Activated CD4-positive, alpha-beta memory T cell treated with anti-CD3 and anti-CD28 coated beads for 36 hours (primary cell): Measurements from ENCODE around the gene MYO18B. TPM values are rescaled to one million over a fixed set of nuclear protein-coding genes. Genes with fewer than 3 reads are reported as not detected.

ENCODE experiments used
- CTCF ChIA-PET: fragments of 350-600 bp; sonication (Branson Sonifier 250); formaldehyde crosslinking; loops from one replicate; lab custom pipeline; 2021; ENCODE audit warnings: antibody characterized with exemption, inconsistent platforms; lab: Charles Lee
- POLR2A ChIA-PET: fragments of 350-600 bp; sonication (Branson Sonifier 250); formaldehyde crosslinking; loops from one replicate; lab custom pipeline; 2021; ENCODE audit warnings: antibody characterized with exemption; lab: Charles Lee
- DNase-seq: peaks from one replicate; pipeline ENCODE4 v3.0.0-alpha.2; 2020
- H3K27ac Mint-ChIP-seq: one replicate; pipeline ENCODE4 v1.8.0; 2021; ENCODE audit warnings: mixed read lengths
- H3K27me3 Mint-ChIP-seq: one replicate; pipeline ENCODE4 v1.8.0; 2021; ENCODE audit warnings: mixed read lengths
- H3K36me3 Mint-ChIP-seq: one replicate; pipeline ENCODE4 v1.8.0; 2021; ENCODE audit warnings: mixed read lengths
- H3K4me1 Mint-ChIP-seq: one replicate; pipeline ENCODE4 v1.8.0; 2021; ENCODE audit warnings: low read depth, mixed read lengths
- H3K4me3 Mint-ChIP-seq: one replicate; pipeline ENCODE4 v1.8.0; 2021; ENCODE audit warnings: mild to moderate bottlenecking, mixed read lengths
- H3K9me3 Mint-ChIP-seq: one replicate; pipeline ENCODE4 v1.8.0; 2021; ENCODE audit warnings: mixed read lengths
- intact Hi-C: fragments of 100-400 bp; cut with micrococcal nuclease; formaldehyde crosslinking; loops from one replicate; pipeline ENCODE4 v1.15.1; 2023
- total RNA-seq, 2 experiments: library from RNA; stranded (reverse); gene quantifications; one replicate each; pipeline ENCODE4 v1.2.3, GENCODE V29; 2021

Gene MYO18B
- total RNA-seq, 2 experiments from 2014 or later, result 0.22 to 0.29 TPM

DNA sequence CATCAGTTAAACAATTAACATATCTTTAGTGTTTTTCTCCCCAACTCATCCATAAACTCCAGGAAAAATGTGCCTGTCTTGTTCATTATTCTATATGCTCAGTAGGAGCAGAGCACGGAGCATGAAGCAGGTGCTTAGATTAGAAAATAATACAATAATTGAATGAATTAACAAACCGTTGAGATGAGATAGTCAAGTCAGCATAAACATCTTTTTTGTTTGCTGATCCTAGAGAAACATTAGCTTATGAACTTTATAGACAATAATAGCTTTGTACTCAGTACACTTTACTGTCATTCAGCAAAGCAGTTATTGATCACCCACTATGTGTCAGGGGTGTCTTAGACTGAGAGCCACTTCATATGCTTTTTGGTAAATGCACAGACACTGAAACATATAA is 322.1 kb downstream of the MYO18B start:
- Mint-ChIP-seq H3K4me3 (no peak overlapping the region), H3K4me1 (no peaks in the 10 kb centered on the region), H3K9me3 (no peaks in the 10 kb centered on the region), H3K27me3 (no peaks in the 10 kb centered on the region), H3K36me3 (no peaks in the 10 kb centered on the region), H3K27ac (no peak overlapping the region)
- intact Hi-C loops, result no loop called here
- no peak for DNase-seq
- ChIA-PET POLR2A (no interaction called here), CTCF (no interaction called here)

DNA sequence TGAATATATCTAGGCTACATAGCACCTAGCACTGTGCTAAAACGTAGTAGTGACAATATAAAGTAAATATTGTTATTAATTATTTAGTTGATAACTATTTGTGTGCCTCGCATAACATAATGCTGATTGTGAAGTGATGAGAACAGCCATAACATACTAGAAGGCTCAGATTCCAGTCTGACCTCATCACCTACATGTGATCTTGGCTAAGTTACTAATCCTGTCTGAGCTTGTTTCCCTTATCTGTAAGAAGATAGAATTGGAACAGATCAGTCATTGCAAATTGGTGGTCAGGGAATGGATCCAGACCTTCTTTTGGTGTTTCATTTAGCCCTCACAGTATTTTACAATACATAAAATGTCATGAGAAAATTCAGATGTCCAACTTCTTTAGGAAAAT is 323.9 kb downstream of the MYO18B start:
- CTCF ChIA-PET, result no interaction called here
- H3K27me3 Mint-ChIP-seq, result peaks cover 2% of the 10 kb centered on the region
- H3K27ac Mint-ChIP-seq, result no peak overlapping the region
- no peaks in the 10 kb centered on the region for H3K9me3 Mint-ChIP-seq
- no peaks in the 10 kb centered on the region for H3K36me3 Mint-ChIP-seq
- no peak overlapping the region for H3K4me3 Mint-ChIP-seq
- POLR2A ChIA-PET, result no interaction called here
- no peak for DNase-seq
- intact Hi-C loops, result no loop called here
- H3K4me1 Mint-ChIP-seq, result no peaks in the 10 kb centered on the region

- Mint-ChIP-seq H3K9me3 (no peaks in the 10 kb centered on the region), H3K27ac (no peak overlapping the region), H3K4me3 (no peak overlapping the region), H3K36me3 (no peaks in the 10 kb centered on the region), H3K4me1 (no peaks in the 10 kb centered on the region), H3K27me3 (peaks cover 2% of the 10 kb centered on the region)
- intact Hi-C loops, result no loop called here
- POLR2A ChIA-PET, result no interaction called here
- DNase-seq, result no peak
- CTCF ChIA-PET, result no interaction called here
Measured at GRCh38 chr22:26066534-26066933, 324.5 kb downstream of the MYO18B start.

- POLR2A ChIA-PET, result no interaction called here
- no peaks in the 10 kb centered on the region for H3K4me1 Mint-ChIP-seq
- DNase-seq, result no peak
- intact Hi-C loops, result no loop called here
- H3K36me3 Mint-ChIP-seq, result no peaks in the 10 kb centered on the region
- H3K9me3 Mint-ChIP-seq, result no peaks in the 10 kb centered on the region
- CTCF ChIA-PET, result no interaction called here
- no peak overlapping the region for H3K4me3 Mint-ChIP-seq
- H3K27ac Mint-ChIP-seq, result no peak overlapping the region
- peaks cover 2% of the 10 kb centered on the region for H3K27me3 Mint-ChIP-seq
Measured at GRCh38 chr22:26068571-26068970, 326.6 kb downstream of the MYO18B start.

DNA sequence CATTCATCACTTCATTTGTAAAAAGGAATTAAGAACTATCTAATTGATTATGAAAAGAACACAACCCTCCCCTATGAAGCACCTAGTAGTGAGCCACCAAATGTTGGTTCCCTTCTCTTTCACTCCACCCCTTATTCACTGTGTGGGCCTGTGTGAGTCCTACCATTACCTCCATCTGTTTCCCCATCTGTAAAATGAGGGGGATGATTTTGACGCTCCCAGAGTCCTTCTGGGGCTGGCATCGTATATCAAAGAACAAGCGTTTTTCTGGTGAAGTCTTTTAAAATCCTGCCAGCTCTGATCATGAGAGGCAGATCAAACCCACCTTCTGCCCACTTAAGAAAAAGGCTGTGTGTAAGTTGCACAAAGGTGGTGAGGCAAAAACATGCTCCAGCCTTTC is 330.6 kb downstream of the MYO18B start:
- POLR2A ChIA-PET, result no interaction called here
- Mint-ChIP-seq H3K27me3 (peaks cover 4% of the 10 kb centered on the region), H3K27ac (no peak overlapping the region), H3K9me3 (no peaks in the 10 kb centered on the region), H3K4me3 (no peak overlapping the region), H3K36me3 (no peaks in the 10 kb centered on the region), H3K4me1 (no peaks in the 10 kb centered on the region)
- intact Hi-C loops, result no loop called here
- DNase-seq, result no peak
- CTCF ChIA-PET, result no interaction called here

DNA sequence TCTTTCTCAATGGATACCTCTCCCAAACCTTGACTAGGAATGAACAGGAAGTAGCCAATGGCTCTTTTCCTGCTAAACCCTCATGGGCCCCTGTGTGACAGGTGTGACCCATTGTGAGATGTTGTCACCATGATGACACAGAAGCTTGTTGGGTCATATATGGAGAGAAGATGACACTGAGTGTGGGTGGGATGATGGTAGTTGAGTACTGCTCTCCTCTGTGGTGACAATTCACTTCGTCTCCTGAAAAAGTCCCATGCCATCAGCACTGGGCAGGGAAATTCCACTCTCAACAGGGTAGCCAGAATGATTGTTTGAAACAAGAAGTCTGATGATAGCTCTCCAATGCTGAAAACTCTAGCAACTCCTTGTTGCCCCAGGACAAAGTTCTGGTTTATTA is 333.3 kb downstream of the MYO18B start:
- H3K27me3 Mint-ChIP-seq, result peaks cover 4% of the 10 kb centered on the region
- intact Hi-C loops, result no loop called here
- H3K9me3 Mint-ChIP-seq, result peaks cover 2% of the 10 kb centered on the region
- H3K27ac Mint-ChIP-seq, result no peak overlapping the region
- H3K36me3 Mint-ChIP-seq, result no peaks in the 10 kb centered on the region
- DNase-seq, result no peak
- H3K4me3 Mint-ChIP-seq, result no peak overlapping the region
- no peaks in the 10 kb centered on the region for H3K4me1 Mint-ChIP-seq
- CTCF ChIA-PET, result no interaction called here
- POLR2A ChIA-PET, result no interaction called here

GRCh38 chr22:26079009-26079408 is 337.0 kb downstream of the MYO18B start:
- Mint-ChIP-seq H3K4me1 (no peaks in the 10 kb centered on the region), H3K4me3 (no peak overlapping the region), H3K27me3 (peaks cover 2% of the 10 kb centered on the region), H3K9me3 (peaks cover 2% of the 10 kb centered on the region), H3K27ac (no peak overlapping the region), H3K36me3 (no peaks in the 10 kb centered on the region)
- no peak for DNase-seq
- intact Hi-C loops, result no loop called here
- ChIA-PET CTCF (no interaction called here), POLR2A (no interaction called here)

Other genes starting within 250 kb of the MYO18B start
- 1 to 10 TPM; 7.5 to 8.6 TPM for gene GRK3, start 177.5 kb upstream of the MYO18B start, total RNA-seq